Measurements from ENCODE around the gene ETV5. TPM values are rescaled to one million over a fixed set of nuclear protein-coding genes. Genes with fewer than 3 reads are reported as not detected.

ETV5 gene
- polyA plus RNA-seq, 1 experiment: 24.1 TPM

- CTCF ChIA-PET: interaction anchor here (0.7 kb wide), 1 partner anchor 25 kb away, joined by 4 read pairs; no protein-coding TSS in a partner anchor
- TF ChIP-seq CTCF (IDR thresholded peaks at IDR 0.05; ENCODE audit: insufficient read depth, low read depth, low read length): no peak
- Histone ChIP-seq H3K4me3 (ENCODE audit: low read depth, low read length) (no peak overlapping the region), H3K27me3 (ENCODE audit: control insufficient read depth, insufficient read depth, low read length) (no peaks in the 10 kb centered on the region), H3K36me3 (ENCODE audit: control insufficient read depth, insufficient read depth, low read length) (peaks cover 18% of the 10 kb centered on the region)
- DNase-seq (ENCODE audit: low read depth): no peak
- POLR2A ChIA-PET: no interaction called here
Observed at GRCh38 chr3:186046838-186047237, 62.1 kb downstream of the ETV5 start.

GRCh38 chr3:186044968-186045367 is 63.9 kb downstream of the ETV5 start:
- no peak for DNase-seq (ENCODE audit: low read depth)
- POLR2A ChIA-PET: no interaction called here

GRCh38 chr3:186044427-186044826 is 64.5 kb downstream of the ETV5 start:
- H3K27me3 ChIP-seq (ENCODE audit: control insufficient read depth, insufficient read depth, low read length): no peaks in the 10 kb centered on the region
- ChIA-PET POLR2A (no interaction called here), CTCF (no interaction called here)
- no peak for DNase-seq (ENCODE audit: low read depth)
- no peak overlapping the region for H3K4me3 ChIP-seq (ENCODE audit: low read depth, low read length)
- peaks cover 7% of the 10 kb centered on the region for H3K36me3 ChIP-seq (ENCODE audit: control insufficient read depth, insufficient read depth, low read length)
- no peak for TF ChIP-seq CTCF (IDR thresholded peaks at IDR 0.05; ENCODE audit: insufficient read depth, low read depth, low read length)

More at GRCh38 chr3:186044968-186045367, 63.9 kb downstream of the ETV5 start:
- CTCF ChIA-PET: no interaction called here
- no peak for TF ChIP-seq CTCF (IDR thresholded peaks at IDR 0.05; ENCODE audit: insufficient read depth, low read depth, low read length)
- H3K27me3 ChIP-seq (ENCODE audit: control insufficient read depth, insufficient read depth, low read length): no peaks in the 10 kb centered on the region
- H3K36me3 ChIP-seq (ENCODE audit: control insufficient read depth, insufficient read depth, low read length): peaks cover 9% of the 10 kb centered on the region
- H3K4me3 ChIP-seq (ENCODE audit: low read depth, low read length): no peak overlapping the region

- H3K4me3 ChIP-seq (ENCODE audit: low read depth, low read length): no peak overlapping the region
- ChIA-PET CTCF (no interaction called here), POLR2A (no interaction called here)
- no peak for DNase-seq (ENCODE audit: low read depth)
- peaks cover 3% of the 10 kb centered on the region; the same call in 1 of the 2 replicates for H3K36me3 ChIP-seq (ENCODE audit: control insufficient read depth, insufficient read depth, low read length)
- H3K27me3 ChIP-seq (ENCODE audit: control insufficient read depth, insufficient read depth, low read length): peaks cover 2% of the 10 kb centered on the region; the same call in 1 of the 2 replicates
- no peak for TF ChIP-seq CTCF (IDR thresholded peaks at IDR 0.05; ENCODE audit: insufficient read depth, low read depth, low read length)
Observed at GRCh38 chr3:186042521-186043202, 66.2 kb downstream of the ETV5 start.

GRCh38 chr3:186042036-186042435 is 66.9 kb downstream of the ETV5 start:
- Histone ChIP-seq H3K27me3 (ENCODE audit: control insufficient read depth, insufficient read depth, low read length) (peaks cover 2% of the 10 kb centered on the region), H3K4me3 (ENCODE audit: low read depth, low read length) (no peak overlapping the region), H3K36me3 (ENCODE audit: control insufficient read depth, insufficient read depth, low read length) (peaks cover 3% of the 10 kb centered on the region; the same call in 1 of the 2 replicates)
- TF ChIP-seq CTCF (IDR thresholded peaks at IDR 0.05; ENCODE audit: insufficient read depth, low read depth, low read length): no peak
- ChIA-PET POLR2A (no interaction called here), CTCF (no interaction called here)
- no peak for DNase-seq (ENCODE audit: low read depth)

Data from BJ (cell line).